Adipocyte (in vitro differentiated cells): ENCODE data around the gene PSME2.

Source experiments
- DNase-seq: peaks from one replicate; pipeline ENCODE4 v3.0.0-alpha.2; 2015; ENCODE audit warnings: low read depth
- H3K27me3 ChIP-seq: replicated peaks from 2 replicates; pipeline ENCODE4 v1.7.0; 2013; ENCODE audit warnings: mild to moderate bottlenecking, low read length, moderate library complexity; ENCODE audit not compliant: control insufficient read depth, insufficient read depth
- H3K36me3 ChIP-seq: 2 replicates; pipeline ENCODE4 v1.7.0; 2013; ENCODE audit warnings: low read length, mild to moderate bottlenecking, moderate library complexity; ENCODE audit not compliant: control insufficient read depth, insufficient read depth, severe bottlenecking
- H3K4me1 ChIP-seq: 2 replicates; pipeline ENCODE4 v1.7.0; 2013; ENCODE audit warnings: mild to moderate bottlenecking, low read length, moderate library complexity; ENCODE audit not compliant: control insufficient read depth, insufficient read depth
- H3K4me3 ChIP-seq: 2 replicates; pipeline ENCODE4 v1.7.0; 2013; ENCODE audit warnings: mild to moderate bottlenecking, low read length, moderate library complexity
- H3K9ac ChIP-seq: 2 replicates; pipeline ENCODE4 v1.7.0; 2013; ENCODE audit warnings: mild to moderate bottlenecking, low read length, moderate library complexity
- H3K9me3 ChIP-seq: 2 replicates; pipeline ENCODE4 v1.7.0; 2013; ENCODE audit warnings: mild to moderate bottlenecking, low read length, moderate library complexity; ENCODE audit not compliant: control insufficient read depth

The PSME2 gene

GRCh38 chr14:24162093-24162492 lies 15.7 kb upstream of the PSME2 start:
- Histone ChIP-seq H3K4me3 (peak overlapping the region; percentile 92), H3K27me3 (no peaks in the 10 kb centered on the region), H3K9me3 (no peaks in the 10 kb centered on the region), H3K4me1 (peaks cover 13% of the 10 kb centered on the region), H3K9ac (peak overlapping the region; percentile 96), H3K36me3 (peaks cover 71% of the 10 kb centered on the region)
- no peak for DNase-seq

DNA sequence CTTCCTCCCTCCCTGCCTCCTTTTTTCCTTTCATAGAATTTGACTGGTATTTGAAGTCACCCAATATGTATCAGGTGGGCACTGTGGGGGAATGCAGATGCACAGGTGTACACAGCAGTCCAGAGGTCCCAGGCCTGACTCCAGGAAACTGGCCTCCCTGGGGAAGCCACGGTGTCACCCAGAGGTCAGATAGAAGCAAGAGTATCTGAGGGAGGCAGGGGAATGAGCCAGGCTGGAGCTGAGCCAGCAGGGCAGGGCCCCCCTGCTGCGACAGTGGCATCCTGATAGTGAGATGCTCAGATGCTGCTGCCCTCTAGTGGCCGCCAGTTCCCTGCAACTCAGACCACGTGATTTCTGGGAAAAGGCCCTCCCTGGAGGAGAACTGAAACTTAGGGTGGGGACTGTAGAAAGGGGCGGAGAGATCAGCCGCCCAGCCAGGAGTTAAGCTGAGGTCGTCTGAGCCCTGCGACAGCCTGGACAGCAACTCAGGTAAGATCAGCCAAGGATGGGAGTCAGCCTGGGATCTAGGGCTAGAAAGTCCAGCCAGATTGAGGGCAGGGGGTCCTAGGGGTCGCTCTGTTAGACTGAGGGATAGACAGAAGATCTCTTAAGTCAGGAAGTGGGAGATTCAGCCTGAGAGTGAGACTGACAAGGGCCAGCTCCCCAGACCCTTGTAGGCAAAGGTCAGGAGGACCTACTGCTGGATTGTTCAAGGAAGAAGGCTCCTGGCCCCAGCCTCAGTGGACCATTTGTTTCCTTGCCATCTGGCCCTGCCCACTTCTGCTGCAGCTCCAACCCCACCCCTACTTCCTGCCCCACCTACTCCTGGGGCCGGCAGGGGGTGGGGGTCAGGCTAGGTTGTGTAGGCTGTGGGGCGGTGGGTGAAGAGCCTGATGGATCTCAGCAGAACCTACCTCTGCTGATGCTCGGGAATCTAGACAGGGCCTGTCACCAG lies 14.7 kb upstream of the PSME2 start, which contains the start of gene IRF9:
Gene IRF9, plus strand, starts transcription at position 416 of the 955 bp plus-strand sequence. CDS start 880 bp downstream, outside the sequence.
- peak; percentile 97 for DNase-seq
- no peaks in the 10 kb centered on the region for H3K9me3 ChIP-seq
- H3K9ac ChIP-seq: peak within 1 kb of the TSS; percentile 96
- H3K27me3 ChIP-seq: no peaks in the 10 kb centered on the region
- H3K4me3 ChIP-seq: peak within 1 kb of the TSS; percentile 92
- H3K4me1 ChIP-seq: peaks cover 13% of the 10 kb centered on the region
- H3K36me3 ChIP-seq: peaks cover 71% of the 10 kb centered on the region

- H3K9me3 ChIP-seq: no peaks in the 10 kb centered on the region
- DNase-seq: no peak
- no peaks in the 10 kb centered on the region for H3K27me3 ChIP-seq
- no peak overlapping the region for H3K4me3 ChIP-seq
- H3K9ac ChIP-seq: no peak overlapping the region
- peaks cover 71% of the 10 kb centered on the region for H3K36me3 ChIP-seq
- H3K4me1 ChIP-seq: peaks cover 13% of the 10 kb centered on the region
Observed at GRCh38 chr14:24160499-24160849, 14.1 kb upstream of the PSME2 start.

DNA sequence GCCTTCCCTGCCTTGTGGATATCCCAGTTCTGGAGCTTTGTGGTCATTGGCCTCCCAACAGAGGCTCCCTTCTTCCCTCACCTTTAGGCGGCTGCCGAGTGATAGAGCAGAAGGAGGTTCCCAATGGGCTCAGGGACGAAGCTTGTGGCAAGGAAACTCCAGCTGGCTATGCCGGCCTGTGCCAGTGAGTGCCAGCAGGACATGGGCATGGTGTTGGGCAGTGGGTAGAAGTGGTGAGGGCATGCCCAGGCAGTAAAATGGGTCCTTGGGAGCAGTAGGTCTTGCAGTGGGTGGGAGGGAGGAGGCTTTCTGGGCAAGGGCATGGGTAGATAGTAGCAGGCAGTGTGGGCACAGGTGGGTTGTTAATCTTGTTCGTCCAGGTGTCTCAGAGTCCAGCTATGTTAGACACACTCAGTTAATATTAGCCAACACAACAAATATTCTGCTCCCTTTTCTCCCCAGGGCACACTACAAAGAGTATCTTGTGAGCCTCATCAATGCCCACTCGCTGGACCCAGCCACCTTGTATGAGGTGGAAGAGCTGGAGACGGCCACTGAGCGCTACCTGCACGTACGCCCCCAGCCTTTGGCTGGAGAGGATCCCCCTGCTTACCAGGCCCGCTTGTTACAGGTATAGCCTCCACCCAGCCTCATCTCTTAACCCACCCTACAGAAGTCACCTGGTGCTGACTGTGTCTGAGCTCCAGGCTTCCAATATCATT lies 13.5 kb upstream of the PSME2 start:
- H3K4me1 ChIP-seq: peaks cover 13% of the 10 kb centered on the region
- no peak overlapping the region for H3K9ac ChIP-seq
- no peaks in the 10 kb centered on the region for H3K27me3 ChIP-seq
- peaks cover 71% of the 10 kb centered on the region for H3K36me3 ChIP-seq
- DNase-seq: no peak
- H3K9me3 ChIP-seq: no peaks in the 10 kb centered on the region
- no peak overlapping the region for H3K4me3 ChIP-seq

- Histone ChIP-seq H3K4me3 (no peak overlapping the region), H3K9me3 (no peaks in the 10 kb centered on the region), H3K9ac (no peak overlapping the region), H3K27me3 (no peaks in the 10 kb centered on the region), H3K4me1 (peaks cover 12% of the 10 kb centered on the region), H3K36me3 (peaks cover 62% of the 10 kb centered on the region)
- DNase-seq: no peak
Observed at GRCh38 chr14:24157331-24157730, 10.9 kb upstream of the PSME2 start.

- DNase-seq: no peak
- no peak overlapping the region for H3K4me3 ChIP-seq
- no peak overlapping the region for H3K9ac ChIP-seq
- H3K36me3 ChIP-seq: peaks cover 67% of the 10 kb centered on the region
- H3K4me1 ChIP-seq: peaks cover 7% of the 10 kb centered on the region
- no peaks in the 10 kb centered on the region for H3K27me3 ChIP-seq
- no peaks in the 10 kb centered on the region for H3K9me3 ChIP-seq
Observed at GRCh38 chr14:24156840-24157239, 10.4 kb upstream of the PSME2 start.

DNA sequence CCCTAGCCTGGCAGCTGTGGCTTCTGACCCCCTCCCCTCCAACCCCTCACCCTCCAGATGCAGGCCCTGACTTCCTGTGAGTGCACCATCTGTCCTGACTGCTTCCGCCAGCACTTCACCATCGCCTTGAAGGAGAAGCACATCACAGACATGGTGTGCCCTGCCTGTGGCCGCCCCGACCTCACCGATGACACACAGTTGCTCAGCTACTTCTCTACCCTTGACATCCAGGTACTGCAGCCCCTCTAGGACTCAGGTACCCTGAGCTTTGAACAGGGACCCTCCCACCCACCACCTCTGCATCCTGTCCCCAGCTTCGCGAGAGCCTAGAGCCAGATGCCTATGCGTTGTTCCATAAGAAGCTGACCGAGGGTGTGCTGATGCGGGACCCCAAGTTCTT lies 8.7 kb upstream of the PSME2 start:
- Histone ChIP-seq H3K9me3 (no peaks in the 10 kb centered on the region), H3K27me3 (no peaks in the 10 kb centered on the region), H3K4me3 (no peak overlapping the region), H3K9ac (no peak overlapping the region), H3K36me3 (peaks cover 77% of the 10 kb centered on the region), H3K4me1 (no peaks in the 10 kb centered on the region)
- no peak for DNase-seq

- DNase-seq: no peak
- H3K4me1 ChIP-seq: peaks cover 10% of the 10 kb centered on the region
- no peak overlapping the region for H3K4me3 ChIP-seq
- H3K9me3 ChIP-seq: no peaks in the 10 kb centered on the region
- H3K27me3 ChIP-seq: no peaks in the 10 kb centered on the region
- H3K36me3 ChIP-seq: peaks cover 60% of the 10 kb centered on the region
- no peak overlapping the region for H3K9ac ChIP-seq
Observed at GRCh38 chr14:24151404-24152080, 5.1 kb upstream of the PSME2 start.

- peaks cover 56% of the 10 kb centered on the region for H3K36me3 ChIP-seq
- DNase-seq: no peak
- no peaks in the 10 kb centered on the region for H3K9me3 ChIP-seq
- peaks cover 13% of the 10 kb centered on the region for H3K4me1 ChIP-seq
- H3K9ac ChIP-seq: no peak overlapping the region
- H3K27me3 ChIP-seq: no peaks in the 10 kb centered on the region
- no peak overlapping the region for H3K4me3 ChIP-seq
Observed at GRCh38 chr14:24150993-24151392, 4.6 kb upstream of the PSME2 start.

DNA sequence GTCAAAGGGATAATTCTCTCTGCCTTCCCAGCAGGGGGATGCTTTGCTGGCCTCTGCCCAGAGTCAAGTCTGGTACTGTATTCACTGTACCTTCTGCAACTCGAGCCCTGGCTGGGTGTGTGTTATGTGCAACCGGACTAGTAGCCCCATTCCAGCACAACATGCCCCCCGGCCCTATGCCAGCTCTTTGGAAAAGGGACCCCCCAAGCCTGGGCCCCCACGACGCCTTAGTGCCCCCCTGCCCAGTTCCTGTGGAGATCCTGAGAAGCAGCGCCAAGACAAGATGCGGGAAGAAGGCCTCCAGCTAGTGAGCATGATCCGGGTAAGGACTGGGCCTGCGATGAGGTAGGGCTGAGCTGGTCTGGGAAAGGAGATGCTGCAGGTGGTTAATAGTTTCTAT lies 4.2 kb upstream of the PSME2 start:
- H3K4me3 ChIP-seq: no peak overlapping the region
- no peaks in the 10 kb centered on the region for H3K27me3 ChIP-seq
- no peak for DNase-seq
- H3K9ac ChIP-seq: no peak overlapping the region
- H3K36me3 ChIP-seq: peaks cover 52% of the 10 kb centered on the region
- H3K9me3 ChIP-seq: no peaks in the 10 kb centered on the region
- peaks cover 17% of the 10 kb centered on the region for H3K4me1 ChIP-seq

- Histone ChIP-seq H3K4me3 (no peak overlapping the region), H3K9ac (no peak overlapping the region), H3K9me3 (no peaks in the 10 kb centered on the region), H3K27me3 (no peaks in the 10 kb centered on the region), H3K36me3 (peaks cover 47% of the 10 kb centered on the region), H3K4me1 (peaks cover 21% of the 10 kb centered on the region)
- no peak for DNase-seq
Observed at GRCh38 chr14:24150061-24150460, 3.7 kb upstream of the PSME2 start.
